PC-9 (cell line): ENCODE results near the gene CCDC3. TPM values are rescaled to one million over a fixed set of nuclear protein-coding genes. Genes with fewer than 3 reads are reported as not detected.

ENCODE experiments used
- BruUV-seq: library from RNA; stranded (reverse); fragments of 400-500 nt; replicated peaks from 2 replicates; lab custom pipeline; 2021; lab: Mats Ljungman, UMichigan
- CTCF ChIA-PET: fragments of 300-600 bp; sonication (Branson Sonifier 250); formaldehyde crosslinking; loops from one replicate; lab custom pipeline; 2022; ENCODE audit warnings: antibody characterized with exemption; lab: Charles Lee
- POLR2A ChIA-PET: fragments of 300-600 bp; sonication (Branson Sonifier 250); formaldehyde crosslinking; loops from one replicate; lab custom pipeline; 2022; ENCODE audit warnings: antibody characterized with exemption; ENCODE audit not compliant: unreplicated experiment; lab: Charles Lee
- DNase-seq, 2 experiments: peaks; one replicate each; pipeline versions ENCODE4 v3.0.0 to v3.0.0-alpha.2; 2015 to 2022; ENCODE audit warnings: mixed read lengths in 1 of 2
- H2AFZ ChIP-seq: fragments of 200-600 bp; sonication (generic); 2 replicates; pipeline ENCODE4 v1.8.1; 2017; ENCODE audit warnings: antibody characterized with exemption
- H3F3A ChIP-seq: fragments of 200-600 bp; sonication (generic); 2 replicates; pipeline ENCODE4 v1.8.1; 2017; ENCODE audit warnings: antibody characterized with exemption, mild to moderate bottlenecking, low read depth; ENCODE audit not compliant: insufficient read depth
- H3K27ac ChIP-seq: fragments of 200-600 bp; sonication (generic); 2 replicates; pipeline ENCODE4 v1.6.1; 2016; ENCODE audit warnings: mixed run types
- H3K27me3 ChIP-seq: fragments of 200-600 bp; sonication (generic); 2 replicates; pipeline ENCODE4 v1.6.1; 2016; ENCODE audit warnings: low read depth, mixed run types; ENCODE audit not compliant: insufficient read depth
- H3K36me3 ChIP-seq: fragments of 200-600 bp; sonication (generic); 2 replicates; pipeline ENCODE4 v1.6.1; 2016; ENCODE audit warnings: low read depth, mixed run types
- H3K4me1 ChIP-seq: fragments of 200-600 bp; sonication (generic); replicated peaks from 2 replicates; pipeline ENCODE4 v1.6.1; 2016; ENCODE audit warnings: mixed run types; ENCODE audit not compliant: insufficient read depth
- H3K4me2 ChIP-seq: fragments of 200-600 bp; sonication (generic); 2 replicates; pipeline ENCODE4 v1.6.1; 2017; ENCODE audit warnings: mixed run types
- H3K4me3 ChIP-seq: fragments of 200-600 bp; sonication (generic); 2 replicates; pipeline ENCODE4 v1.6.1; 2016; ENCODE audit warnings: mixed run types
- H3K79me2 ChIP-seq: fragments of 200-600 bp; sonication (generic); 2 replicates; pipeline ENCODE4 v1.6.1; 2017; ENCODE audit warnings: low read depth, mixed run types
- H3K9me2 ChIP-seq: fragments of 200-600 bp; sonication (generic); 2 replicates; pipeline ENCODE4 v1.8.1; 2017; ENCODE audit warnings: mild to moderate bottlenecking; ENCODE audit not compliant: insufficient read depth
- H3K9me3 ChIP-seq: fragments of 200-600 bp; sonication (generic); 2 replicates; pipeline ENCODE4 v1.8.1; 2016; ENCODE audit warnings: low read depth; ENCODE audit not compliant: insufficient read depth
- H4K20me1 ChIP-seq: fragments of 200-600 bp; sonication (generic); 2 replicates; pipeline ENCODE4 v1.8.1; 2017; ENCODE audit not compliant: insufficient read depth
- EZH2 ChIP-seq: fragments of 200-600 bp; sonication (generic); IDR thresholded peaks from 2 replicates; pipeline ENCODE4 v1.8.0; 2017; ENCODE audit warnings: antibody characterized with exemption, low read depth
- intact Hi-C: fragments of 100-400 bp; cut with micrococcal nuclease; formaldehyde crosslinking; loops from one replicate; pipeline ENCODE4 v1.10.0; 2022; ENCODE audit not compliant: unreplicated experiment
- total RNA-seq: library from RNA; stranded (reverse); gene quantifications from 2 replicates; pipeline ENCODE4 v1.2.3, GENCODE V29; 2021
- TF ChIP-seq, protein P1 (sequence below): fragments of 200-600 bp; sonication (generic); conservative IDR thresholded peaks from 2 replicates; pipeline ENCODE4 v1.6.1; 2017; ENCODE audit warnings: mixed run types, antibody characterized with exemption, mild to moderate bottlenecking, moderate library complexity

CCDC3 gene
- total RNA-seq, 1 experiment from 2014 or later: not detected

DNA sequence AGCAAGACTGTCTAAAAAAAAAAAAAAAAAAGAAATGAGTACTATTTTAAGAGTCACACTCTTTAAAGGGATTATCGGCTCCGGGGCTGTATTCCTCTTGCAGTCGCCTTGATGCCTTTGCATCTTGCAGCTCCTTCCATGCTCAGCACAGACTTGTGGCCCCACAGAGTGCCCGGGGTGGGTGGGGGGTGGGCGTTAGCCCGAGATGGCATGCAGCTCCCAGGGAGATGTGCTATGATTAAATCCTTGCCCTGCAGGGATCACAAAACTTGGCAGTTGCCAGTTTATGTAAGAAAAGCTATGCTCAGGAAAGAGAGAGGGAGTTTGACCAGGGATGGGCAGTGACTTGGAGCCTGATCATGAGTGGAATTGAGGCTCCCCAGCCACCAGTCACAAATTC lies 81.9 kb downstream of the CCDC3 start:
- Histone ChIP-seq H3K4me3 (no peak overlapping the region), H2AFZ (no peak overlapping the region), H3K4me1 (no peaks in the 10 kb centered on the region), H3K79me2 (no peaks in the 10 kb centered on the region), H3K36me3 (no peaks in the 10 kb centered on the region), H4K20me1 (no peaks in the 10 kb centered on the region), H3K27me3 (peaks cover 47% of the 10 kb centered on the region), H3K9me2 (no peaks in the 10 kb centered on the region), H3F3A (no peaks in the 10 kb centered on the region), H3K27ac (no peak overlapping the region), H3K9me3 (no peaks in the 10 kb centered on the region), H3K4me2 (no peak overlapping the region)
- intact Hi-C loops: no loop called here
- CTCF ChIA-PET: no interaction called here
- no peak for DNase-seq
- POLR2A ChIA-PET: no interaction called here
- no TSS peak for BruUV-seq
- TF ChIP-seq EZH2: no peak
- TF ChIP-seq, protein P1, sequence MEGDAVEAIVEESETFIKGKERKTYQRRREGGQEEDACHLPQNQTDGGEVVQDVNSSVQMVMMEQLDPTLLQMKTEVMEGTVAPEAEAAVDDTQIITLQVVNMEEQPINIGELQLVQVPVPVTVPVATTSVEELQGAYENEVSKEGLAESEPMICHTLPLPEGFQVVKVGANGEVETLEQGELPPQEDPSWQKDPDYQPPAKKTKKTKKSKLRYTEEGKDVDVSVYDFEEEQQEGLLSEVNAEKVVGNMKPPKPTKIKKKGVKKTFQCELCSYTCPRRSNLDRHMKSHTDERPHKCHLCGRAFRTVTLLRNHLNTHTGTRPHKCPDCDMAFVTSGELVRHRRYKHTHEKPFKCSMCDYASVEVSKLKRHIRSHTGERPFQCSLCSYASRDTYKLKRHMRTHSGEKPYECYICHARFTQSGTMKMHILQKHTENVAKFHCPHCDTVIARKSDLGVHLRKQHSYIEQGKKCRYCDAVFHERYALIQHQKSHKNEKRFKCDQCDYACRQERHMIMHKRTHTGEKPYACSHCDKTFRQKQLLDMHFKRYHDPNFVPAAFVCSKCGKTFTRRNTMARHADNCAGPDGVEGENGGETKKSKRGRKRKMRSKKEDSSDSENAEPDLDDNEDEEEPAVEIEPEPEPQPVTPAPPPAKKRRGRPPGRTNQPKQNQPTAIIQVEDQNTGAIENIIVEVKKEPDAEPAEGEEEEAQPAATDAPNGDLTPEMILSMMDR: no peak

DNA sequence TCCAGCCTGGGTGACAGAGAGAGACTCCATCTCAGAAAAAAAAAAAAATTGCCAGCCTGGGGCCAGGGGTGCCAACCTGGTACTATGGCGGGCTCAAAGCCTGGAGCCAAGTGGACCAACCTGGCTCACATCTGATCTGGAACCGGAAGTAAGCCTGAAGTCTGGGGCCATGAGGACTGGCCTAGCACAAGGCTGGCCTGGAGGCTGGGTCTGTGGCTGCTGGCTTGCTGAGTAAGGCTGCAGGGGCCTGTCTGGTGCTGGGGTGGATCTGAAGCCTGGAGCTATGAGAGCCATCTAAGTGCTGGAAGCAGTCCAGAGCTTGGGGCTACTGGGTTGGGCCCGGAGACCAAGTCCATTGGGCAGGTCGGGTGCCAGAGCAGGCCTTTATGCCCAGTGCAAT lies 84.9 kb downstream of the CCDC3 start:
- Histone ChIP-seq H3K27ac (no peak overlapping the region), H3K79me2 (no peaks in the 10 kb centered on the region), H3F3A (no peaks in the 10 kb centered on the region), H2AFZ (no peak overlapping the region), H4K20me1 (no peaks in the 10 kb centered on the region), H3K4me3 (no peak overlapping the region), H3K9me2 (no peaks in the 10 kb centered on the region), H3K4me1 (no peaks in the 10 kb centered on the region), H3K27me3 (peaks cover 31% of the 10 kb centered on the region; the same call in 1 of the 2 replicates), H3K4me2 (no peak overlapping the region), H3K36me3 (no peaks in the 10 kb centered on the region), H3K9me3 (no peaks in the 10 kb centered on the region)
- intact Hi-C loops: no loop called here
- DNase-seq: no peak
- TF ChIP-seq EZH2: no peak
- TF ChIP-seq, protein P1: no peak
- ChIA-PET CTCF (no interaction called here), POLR2A (no interaction called here)
- no TSS peak for BruUV-seq

DNA sequence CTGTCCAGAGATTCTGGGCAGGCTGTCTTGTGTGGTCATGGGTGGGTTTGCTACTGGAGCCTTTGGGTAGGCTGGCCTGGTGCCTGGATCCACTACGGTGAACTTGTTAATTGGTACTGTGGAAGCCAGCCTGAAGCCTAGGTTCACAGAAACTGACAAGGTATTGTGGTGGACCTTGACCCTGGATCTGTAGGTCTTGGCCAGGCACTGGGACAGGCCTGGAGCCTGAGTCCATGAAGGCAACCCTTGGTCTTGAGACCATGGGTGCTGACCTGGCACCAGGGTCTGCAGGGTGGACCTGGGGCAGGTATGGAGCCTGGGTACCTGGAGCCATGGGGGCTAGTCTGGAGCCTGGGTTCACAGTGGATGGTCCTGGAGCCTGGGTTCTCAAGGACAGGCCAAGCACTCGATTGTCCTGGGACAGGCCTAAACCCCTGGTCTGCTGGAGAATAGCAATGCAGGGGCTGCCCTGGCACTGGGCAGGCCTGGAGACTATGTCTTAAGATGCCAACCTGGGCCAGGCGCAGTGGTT lies 85.8 kb downstream of the CCDC3 start:
- Histone ChIP-seq H3K79me2 (no peaks in the 10 kb centered on the region), H3K4me3 (no peak overlapping the region), H3K27me3 (peaks cover 29% of the 10 kb centered on the region; the same call in 1 of the 2 replicates), H3K36me3 (no peaks in the 10 kb centered on the region), H3K27ac (no peak overlapping the region), H2AFZ (no peak overlapping the region), H3F3A (no peaks in the 10 kb centered on the region), H3K9me2 (no peaks in the 10 kb centered on the region), H3K4me1 (no peaks in the 10 kb centered on the region), H3K9me3 (no peaks in the 10 kb centered on the region), H4K20me1 (no peaks in the 10 kb centered on the region), H3K4me2 (no peak overlapping the region)
- ChIA-PET POLR2A (no interaction called here), CTCF (interaction anchor here (0.6 kb wide), 1 partner anchor 199 kb away, joined by 7 read pairs; no protein-coding TSS in a partner anchor)
- TF ChIP-seq, protein P1: no peak
- no peak for TF ChIP-seq EZH2
- no TSS peak for BruUV-seq
- intact Hi-C loops: no loop called here
- no peak for DNase-seq
